HepG2 (cell line): Measurements from ENCODE around the gene FAM219B. TPM values are rescaled to one million over a fixed set of nuclear protein-coding genes. Genes with fewer than 3 reads are reported as not detected.

Source experiments
- ARID2 ChIP-seq: sonication (generic); formaldehyde crosslinking; IDR thresholded peaks from 2 replicates; pipeline ENCODE4 v1.8.1; 2022; ENCODE audit warnings: mild to moderate bottlenecking, missing genetic modification reagents, borderline replicate concordance
- ARID3A ChIP-seq: IDR thresholded peaks from 2 replicates; pipeline ENCODE4 v1.6.1; 2012; ENCODE audit warnings: low read depth, low read length, improper control_type of control experiment
- ATAD3A ChIP-seq: sonication (generic); formaldehyde crosslinking; IDR thresholded peaks from 2 replicates; pipeline ENCODE4 v1.4.0; 2020; ENCODE audit warnings: missing genetic modification reagents
- GMEB2 ChIP-seq: IDR thresholded peaks from 2 replicates; pipeline ENCODE4 v1.6.1; 2016; ENCODE audit warnings: missing biosample characterization, missing genetic modification reagents, low read depth
- KLF12 ChIP-seq: sonication (generic); formaldehyde crosslinking; IDR thresholded peaks from 2 replicates; pipeline ENCODE4 v1.4.0; 2020; ENCODE audit warnings: missing genetic modification reagents, borderline replicate concordance
- NR2F1 ChIP-seq, 2 experiments: fragments of 450-650 bp in 1 of 2; formaldehyde crosslinking in 1 of 2; IDR thresholded peaks; 2 replicates each; pipeline versions ENCODE4 v1.5.0 to v1.6.1; 2016 to 2020; ENCODE audit warnings: mild to moderate bottlenecking in 1 of 2, missing compliant biosample characterization in 1 of 2, missing genetic modification reagents in 1 of 2, moderate library complexity in 1 of 2
- POLR2AphosphoS5 ChIP-seq: IDR thresholded peaks from 2 replicates; pipeline ENCODE4 v1.6.1; 2012; ENCODE audit warnings: low read depth, low read length
- ZBTB40 ChIP-seq, 2 experiments: fragments of 450-650 bp in 1 of 2; sonication (generic) in 1 of 2; formaldehyde crosslinking in 1 of 2; IDR thresholded peaks; 2 replicates each; pipeline versions ENCODE4 v1.6.1 to v1.8.0; 2016 to 2022; ENCODE audit warnings: antibody characterized with exemption in 1 of 2, mild to moderate bottlenecking in 1 of 2, missing genetic modification reagents in 1 of 2
- ZNF367 ChIP-seq: sonication (generic); formaldehyde crosslinking; IDR thresholded peaks from 2 replicates; pipeline ENCODE4 v1.4.0; 2020; ENCODE audit warnings: missing genetic modification reagents, borderline replicate concordance
- ZNF414 ChIP-seq: sonication (generic); formaldehyde crosslinking; IDR thresholded peaks from 2 replicates; pipeline ENCODE4 v1.5.0; 2020; ENCODE audit warnings: missing genetic modification reagents
- ZNF556 ChIP-seq: sonication (generic); formaldehyde crosslinking; IDR thresholded peaks from 2 replicates; pipeline ENCODE4 v1.4.0; 2020; ENCODE audit warnings: mild to moderate bottlenecking, missing genetic modification reagents, borderline replicate concordance
- ZNF616 ChIP-seq: sonication (generic); formaldehyde crosslinking; IDR thresholded peaks from 2 replicates; pipeline ENCODE4 v1.5.0; 2020; ENCODE audit warnings: low read depth, mild to moderate bottlenecking, missing genetic modification reagents
- ZNF775 ChIP-seq: sonication (generic); formaldehyde crosslinking; IDR thresholded peaks from 2 replicates; pipeline ENCODE4 v1.4.0; 2020; ENCODE audit warnings: missing genetic modification reagents, mild to moderate bottlenecking, moderate library complexity, borderline replicate concordance
- ZSCAN25 ChIP-seq: sonication (generic); formaldehyde crosslinking; IDR thresholded peaks from 2 replicates; pipeline ENCODE4 v1.8.0; 2022; ENCODE audit warnings: mild to moderate bottlenecking, missing genetic modification reagents
- polyA plus RNA-seq, 8 experiments: library from polyadenylated mRNA; depleted of rRNA in 3 of 8; stranded (reverse) in 7 of 8; unstranded in 1 of 8; fragments of >200 nt; fragmentation: Illumina TruSeq in 4 of 8; extraction: Trizol in 4 of 8; gene quantifications; 2 replicates each; pipeline versions ENCODE4 v1.2.1 to v1.2.3, GENCODE V29; 2011 to 2016; ENCODE audit warnings: low read depth in 4 of 8, missing spikeins in 1 of 8, mixed read lengths in 1 of 8; ENCODE audit not compliant: insufficient read depth in 1 of 8
- total RNA-seq, 5 experiments: library from RNA; depleted of rRNA; stranded (reverse); fragments of >200 nt; fragmentation: Illumina TruSeq; extraction: Trizol; gene quantifications; 2 replicates each; pipeline ENCODE4 v1.2.3, GENCODE V29; 2016; ENCODE audit warnings: low read depth in 1 of 5

Gene FAM219B
- total and polyA plus RNA-seq, 2 of the 13 experiments (the other 11 are each of a cell fraction or from before 2014, with no cell fraction given), result 36.6 to 50.2 TPM

DNA sequence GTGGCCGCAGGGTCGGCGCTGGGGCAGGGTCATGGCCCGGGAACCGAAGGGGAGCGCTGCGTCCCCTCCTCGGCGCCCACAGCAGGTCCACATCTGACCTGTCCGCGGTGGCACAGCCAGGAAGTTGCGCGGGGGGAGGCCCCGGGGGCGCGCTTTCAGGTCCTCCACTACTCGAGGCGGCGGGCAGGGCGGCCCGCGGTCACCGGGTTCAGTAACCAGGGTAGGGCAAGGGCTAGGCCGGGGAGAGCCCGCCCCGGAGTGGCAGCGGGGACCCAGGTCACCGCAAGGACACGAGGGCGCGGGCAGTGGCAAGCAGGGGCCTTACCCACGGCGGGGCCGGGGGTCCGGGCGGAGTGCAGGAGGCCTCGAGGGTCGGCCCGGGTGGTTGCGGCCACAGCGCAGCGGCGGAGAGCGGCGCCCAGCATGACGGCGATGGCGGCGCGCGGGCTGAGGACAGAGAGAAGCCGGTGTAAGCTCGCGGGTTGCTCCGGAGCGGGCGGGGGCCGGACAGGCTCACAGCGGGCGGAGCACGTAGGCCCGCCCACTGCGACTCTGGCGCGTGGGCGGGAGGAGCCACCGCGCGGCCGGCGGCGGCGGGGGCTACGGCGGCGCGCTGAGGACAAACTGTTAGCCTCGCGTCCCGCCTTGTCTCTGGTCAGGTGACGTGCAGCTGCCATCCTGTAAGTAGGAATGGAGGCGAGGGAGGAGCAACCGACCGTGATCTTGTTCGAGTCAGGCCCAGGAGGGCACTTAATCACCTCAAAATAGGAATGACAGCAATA, 31.1 kb upstream of the FAM219B start, which contains the start of gene COX5A (continued):
- no peak for TF ChIP-seq ZBTB40 (IDR thresholded peaks at IDR 0.05)
- peak; percentile 75 for TF ChIP-seq ZBTB40 (CRISPR knock-in tag; IDR thresholded peaks at IDR 0.05)
- TF ChIP-seq ZNF556 (CRISPR knock-in tag), result peak; percentile 77; the same call in 1 of the 2 replicates
- TF ChIP-seq ARID2 (CRISPR knock-in tag), result no peak
- TF ChIP-seq ZNF616, result no peak
- TF ChIP-seq ZNF775, result no peak
- TF ChIP-seq ZNF367 (CRISPR knock-in tag), result 0 out of 2 replicates have a peak, but pooled peaks have one; percentile 44
- peak; percentile 77; the same call in 1 of the 2 replicates for TF ChIP-seq GMEB2 (CRISPR knock-in tag)
- TF ChIP-seq ZNF414 (CRISPR knock-in tag), result peak; percentile 98
- peak; percentile 80 for TF ChIP-seq POLR2AphosphoS5
- TF ChIP-seq ARID3A, result peak; percentile 39; the same call in 1 of the 2 replicates
- peak; percentile 48 to 49; a peak in 2 of 4 replicates for TF ChIP-seq NR2F1 (CRISPR knock-in tag; IDR thresholded peaks at IDR 0.05)
- TF ChIP-seq KLF12, result peak; percentile 52; the same call in 1 of the 2 replicates
- TF ChIP-seq ATAD3A (CRISPR knock-in tag), result no peak
- peak; percentile 89 for TF ChIP-seq ZSCAN25 (CRISPR knock-in tag)
